HCT116 (cell line): Measurements from ENCODE around the gene CHDH. TPM values are rescaled to one million over a fixed set of nuclear protein-coding genes. Genes with fewer than 3 reads are reported as not detected.

Experiments
- ATAC-seq: fragments of 200-7000 bp; cut with Tn5 transposase; 2 replicates; pipeline ENCODE4 v1.9.1; 2020; ENCODE audit warnings: mild to moderate bottlenecking, moderate library complexity
- BruUV-seq: library from RNA; stranded (reverse); fragments of 400-500 nt; replicated peaks from 2 replicates; lab custom pipeline; 2021; lab: Mats Ljungman, UMichigan
- CTCF ChIA-PET: fragments of 300-600 bp; sonication (Branson Sonifier 250); formaldehyde crosslinking; loops from one replicate; lab custom pipeline; 2021; ENCODE audit warnings: antibody characterized with exemption; lab: Charles Lee
- POLR2A ChIA-PET: fragments of 300-600, 350-600 bp; sonication (Branson Sonifier 250); formaldehyde crosslinking; loops from one replicate; lab custom pipeline; 2021; ENCODE audit warnings: antibody characterized with exemption; lab: Charles Lee
- RAD21 ChIA-PET, 2 experiments: fragments of 300-600 bp; sonication (Branson Sonifier 250); formaldehyde crosslinking; loops; one replicate each; lab custom pipeline; 2023; ENCODE audit warnings: low total read pairs in 2 of 2; ENCODE audit not compliant: uncharacterized antibody in 2 of 2, unreplicated experiment in 2 of 2, low non-redundant PET in 1 of 2; lab: Charles Lee
- DNase-seq: peaks from one replicate; pipeline ENCODE4 v3.0.0-alpha.2; 2010; ENCODE audit warnings: low read depth, low spot score
- H2AFZ ChIP-seq: fragments of 200-600 bp; shearing (Covaris generic), sonication (generic); 2 replicates; pipeline ENCODE4 v1.6.1; 2017; ENCODE audit warnings: low read depth, mixed run types, mixed read lengths, antibody characterized with exemption, low read length; ENCODE audit not compliant: poor library complexity, severe bottlenecking
- H3K27ac ChIP-seq: 2 replicates; pipeline ENCODE4 v1.5.1; 2012; ENCODE audit warnings: low read depth, low read length
- H3K27me3 ChIP-seq: fragments of 200-600 bp; sonication (generic); 2 replicates; pipeline ENCODE4 v1.6.1; 2016; ENCODE audit warnings: mixed run types, low read length, mixed read lengths; ENCODE audit not compliant: insufficient read depth
- H3K36me3 ChIP-seq, 2 experiments: fragments of 200-500 bp in 1 of 2; fragments of 200-600 bp in 1 of 2; sonication (Bioruptor generic) in 1 of 2; sonication (generic) in 1 of 2; 2 replicates each; pipeline versions ENCODE4 v1.5.1 to v1.6.1; 2014 to 2016; ENCODE audit warnings: low read length in 2 of 2, inconsistent platforms in 1 of 2, mixed read lengths in 1 of 2, mixed run types in 1 of 2; ENCODE audit not compliant: insufficient read depth in 2 of 2, control insufficient read depth in 1 of 2
- H3K4me1 ChIP-seq, 2 experiments: fragments of 200-600 bp in 1 of 2; sonication (generic) in 1 of 2; 2 replicates each; pipeline versions ENCODE4 v1.5.1 to v1.6.1; 2012 to 2017; ENCODE audit warnings: low read length in 2 of 2, inconsistent platforms in 1 of 2, mild to moderate bottlenecking in 1 of 2, mixed read lengths in 1 of 2, mixed run types in 1 of 2, moderate library complexity in 1 of 2; ENCODE audit not compliant: insufficient read depth in 2 of 2, control insufficient read depth in 1 of 2
- H3K4me2 ChIP-seq: fragments of 200-600 bp; sonication (generic); 2 replicates; pipeline ENCODE4 v1.6.1; 2017; ENCODE audit warnings: mixed run types, low read length, mixed read lengths
- H3K4me3 ChIP-seq, 2 experiments: fragments of 200-600 bp in 1 of 2; sonication (generic) in 1 of 2; replicated peaks in 1 of 2; 2 replicates each; pipeline ENCODE4 v1.5.1; 2011 to 2016; ENCODE audit warnings: low read length in 2 of 2, control low read depth in 1 of 2, low read depth in 1 of 2, mild to moderate bottlenecking in 1 of 2, mixed read lengths in 1 of 2, mixed run types in 1 of 2
- H3K79me2 ChIP-seq: fragments of 200-600 bp; sonication (generic); 2 replicates; pipeline ENCODE4 v1.6.1; 2017; ENCODE audit warnings: mild to moderate bottlenecking, mixed run types, low read length, moderate library complexity, mixed read lengths; ENCODE audit not compliant: insufficient read depth
- H3K9ac ChIP-seq: fragments of 200-600 bp; sonication (generic); 2 replicates; pipeline ENCODE4 v1.6.1; 2016; ENCODE audit warnings: low read length, mixed read lengths
- H3K9me2 ChIP-seq: fragments of 200-600 bp; sonication (generic), shearing (Covaris generic); 2 replicates; pipeline ENCODE4 v1.6.1; 2017; ENCODE audit warnings: mixed run types, mild to moderate bottlenecking, moderate library complexity; ENCODE audit not compliant: insufficient read depth
- H3K9me3 ChIP-seq, 2 experiments: fragments of 200-500 bp in 1 of 2; fragments of 200-600 bp in 1 of 2; sonication (Bioruptor generic) in 1 of 2; sonication (generic) in 1 of 2; 2 replicates each; pipeline ENCODE4 v1.6.1; 2014 to 2017; ENCODE audit warnings: low read length in 2 of 2, mixed read lengths in 2 of 2, inconsistent platforms in 1 of 2, low read depth in 1 of 2, mild to moderate bottlenecking in 1 of 2, mixed run types in 1 of 2, moderate library complexity in 1 of 2; ENCODE audit not compliant: control insufficient read depth in 1 of 2, insufficient read depth in 1 of 2
- H4K20me1 ChIP-seq: fragments of 200-600 bp; sonication (generic), shearing (Covaris generic); 2 replicates; pipeline ENCODE4 v1.6.1; 2017; ENCODE audit warnings: mixed run types, mild to moderate bottlenecking, moderate library complexity; ENCODE audit not compliant: insufficient read depth
- CBX3 ChIP-seq: IDR thresholded peaks from 2 replicates; pipeline ENCODE4 v1.6.1; 2012; ENCODE audit warnings: low read depth
- CEBPB ChIP-seq: IDR thresholded peaks from 2 replicates; pipeline ENCODE4 v1.6.1; 2012; ENCODE audit warnings: low read depth
- CTCF ChIP-seq, 3 experiments: fragments of 200-600 bp in 1 of 3; sonication (generic) in 1 of 3; IDR thresholded peaks in 2 of 3; conservative IDR thresholded peaks in 1 of 3; 2 replicates each; pipeline ENCODE4 v1.5.1; 2012 to 2017; ENCODE audit warnings: low read depth in 2 of 3, low read length in 2 of 3, antibody characterized with exemption in 1 of 3, borderline replicate concordance in 1 of 3, control low read depth in 1 of 3, mild to moderate bottlenecking in 1 of 3, mixed read lengths in 1 of 3, mixed run types in 1 of 3, moderate library complexity in 1 of 3; ENCODE audit not compliant: insufficient read depth in 1 of 3
- FOSL1 ChIP-seq: IDR thresholded peaks from 2 replicates; pipeline ENCODE4 v1.6.1; 2012; ENCODE audit warnings: low read depth
- MAX ChIP-seq: IDR thresholded peaks from 2 replicates; pipeline ENCODE4 v1.6.1; 2012
- POLR2A ChIP-seq: IDR thresholded peaks from 2 replicates; pipeline ENCODE4 v1.7.0; 2011; ENCODE audit warnings: borderline replicate concordance; ENCODE audit not compliant: insufficient read depth, insufficient read length; ENCODE audit errors: extremely low read depth
- RAD21 ChIP-seq: IDR thresholded peaks from 2 replicates; pipeline ENCODE4 v1.6.1; 2012; ENCODE audit warnings: low read depth, mild to moderate bottlenecking
- REST ChIP-seq: IDR thresholded peaks from 2 replicates; pipeline ENCODE4 v1.6.1; 2012; ENCODE audit warnings: low read depth
- SP1 ChIP-seq: IDR thresholded peaks from 2 replicates; pipeline ENCODE4 v1.6.1; 2012; ENCODE audit warnings: low read depth
- SRF ChIP-seq: IDR thresholded peaks from 2 replicates; pipeline ENCODE4 v1.6.1; 2012; ENCODE audit warnings: low read depth
- YY1 ChIP-seq: IDR thresholded peaks from 2 replicates; pipeline ENCODE4 v1.6.1; 2011; ENCODE audit warnings: low read length, low read depth, moderate library complexity, mild to moderate bottlenecking; ENCODE audit not compliant: insufficient replicate concordance; ENCODE audit errors: extremely low read depth
- ZBTB33 ChIP-seq: IDR thresholded peaks from 2 replicates; pipeline ENCODE4 v1.6.1; 2011; ENCODE audit warnings: mild to moderate bottlenecking, low read length, moderate library complexity; ENCODE audit not compliant: insufficient replicate concordance; ENCODE audit errors: extremely low read depth
- ZFX ChIP-seq: fragments of 450-650 bp; IDR thresholded peaks from 2 replicates; pipeline ENCODE4 v1.6.1; 2017
- ZNF274 ChIP-seq: fragments of 200-500 bp; sonication (Bioruptor generic); IDR thresholded peaks from 2 replicates; pipeline ENCODE4 v1.6.1; 2014; ENCODE audit warnings: mild to moderate bottlenecking, low read depth, low read length, inconsistent platforms
- intact Hi-C: fragments of 100-400 bp; cut with micrococcal nuclease; formaldehyde crosslinking; loops from 2 replicates; pipeline ENCODE4 v1.10.0; 2022
- total RNA-seq: library from RNA; stranded (reverse); gene quantifications from one replicate; pipeline ENCODE4 v1.2.1, GENCODE V29; 2021; ENCODE audit not compliant: unreplicated experiment

The CHDH gene
- total RNA-seq, 1 experiment from 2014 or later, result 10.8 TPM

- TF ChIP-seq REST (no peak), ZBTB33 (no peak), CEBPB (no peak), SRF (no peak), ZNF274 (no peak)
Measured at GRCh38 chr3:53836084-53836872, 9.9 kb downstream of the CHDH start (continued).

GRCh38 chr3:53835257-53835656, 11.0 kb downstream of the CHDH start:
- ATAC-seq, result no peak
- no peaks in the 10 kb centered on the region for H3K9me3 ChIP-seq
- RAD21 ChIA-PET, result no interaction called here
- no peak overlapping the region for H2AFZ ChIP-seq
- H3K9ac ChIP-seq, result no peak overlapping the region
- POLR2A ChIA-PET, result no interaction called here
- H3K27ac ChIP-seq, result no peak overlapping the region
- H3K4me1 ChIP-seq, result no peaks in the 10 kb centered on the region
- no peak overlapping the region for H3K4me3 ChIP-seq
- H4K20me1 ChIP-seq, result no peaks in the 10 kb centered on the region
- H3K9me2 ChIP-seq, result no peaks in the 10 kb centered on the region
- peaks cover 0 to 2% of the 10 kb centered on the region in 2 experiments; a peak in 1 of 4 replicates for H3K36me3 ChIP-seq
- BruUV-seq, result no TSS peak
- H3K79me2 ChIP-seq, result no peaks in the 10 kb centered on the region
- no peak overlapping the region for H3K4me2 ChIP-seq
- intact Hi-C loops, result no loop called here
- no peaks in the 10 kb centered on the region for H3K27me3 ChIP-seq
- CTCF ChIA-PET, result no interaction called here
- DNase-seq, result no peak
- TF ChIP-seq SRF (no peak), ZBTB33 (no peak), FOSL1 (no peak), CTCF (IDR thresholded peaks at IDR 0.05 in 2 of 3, conservative IDR thresholded peaks at IDR 0.05 in 1 of 3; ENCODE audit: borderline replicate concordance in 1 of 3, insufficient read depth in 1 of 3, low read depth in 2 of 3, low read length in 2 of 3) (no peak), SP1 (no peak), ZFX (no peak), MAX (no peak), ZNF274 (no peak), YY1 (no peak), POLR2A (no peak), CBX3 (no peak), RAD21 (no peak)
